CD4-positive, alpha-beta T cell treated with Interleukin-12 subunit alpha and Interleukin-12 subunit beta, for 1 hour (primary cell): ENCODE data around the gene PPP2R2C.

Experiments used
- DNase-seq: peaks from one replicate; pipeline ENCODE4 v3.0.0-alpha.2; 2020

Gene PPP2R2C

DNA sequence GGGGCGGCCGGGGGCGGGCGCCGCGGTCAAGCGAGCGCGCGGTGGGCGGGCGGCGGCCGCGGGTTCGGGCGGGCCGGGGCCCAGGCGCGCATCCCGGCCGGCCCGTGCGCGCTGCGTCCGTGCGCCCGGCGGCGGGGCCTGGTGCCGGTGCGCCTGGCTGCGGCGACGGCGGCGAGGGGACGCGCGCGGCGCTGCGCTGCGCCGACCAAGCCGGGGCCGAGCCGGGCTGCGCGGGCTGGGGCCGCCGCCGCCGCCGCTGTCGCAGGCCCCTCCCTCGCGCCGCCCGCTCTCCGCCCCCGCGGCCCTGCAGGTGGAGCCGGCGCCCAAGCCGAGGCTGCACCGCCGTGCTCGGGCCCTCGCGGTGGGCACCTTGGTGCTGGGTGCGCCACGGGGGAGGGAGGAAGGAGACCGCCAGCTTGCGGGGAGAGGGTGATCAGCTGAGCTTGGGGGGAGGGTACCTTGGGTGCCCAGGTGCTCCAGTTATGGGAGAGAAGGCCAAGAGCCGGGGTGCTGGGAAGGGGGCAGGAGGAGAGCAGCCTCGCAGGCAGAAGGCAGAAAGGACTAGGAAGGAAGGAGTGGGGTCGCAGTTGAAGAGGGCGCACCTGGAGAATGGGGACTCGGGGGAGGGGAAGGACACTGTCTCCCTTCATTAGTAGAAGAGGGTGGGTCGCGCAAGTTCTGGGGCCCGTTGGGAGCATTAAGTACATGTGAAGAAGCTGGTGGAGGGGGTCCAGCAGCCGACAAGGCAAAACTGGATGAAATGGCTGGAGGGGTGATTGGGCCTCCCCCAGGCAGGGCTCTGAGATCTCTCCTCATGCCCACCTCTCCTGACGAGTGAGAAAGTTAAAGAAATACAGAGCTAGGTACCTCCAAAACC is at the start of gene PPP2R2C:
PPP2R2C (minus strand) TSS at position 228 of the 877 bp plus-strand sequence. CDS start 385 bp downstream, outside the sequence.
- no peak for DNase-seq

DNA sequence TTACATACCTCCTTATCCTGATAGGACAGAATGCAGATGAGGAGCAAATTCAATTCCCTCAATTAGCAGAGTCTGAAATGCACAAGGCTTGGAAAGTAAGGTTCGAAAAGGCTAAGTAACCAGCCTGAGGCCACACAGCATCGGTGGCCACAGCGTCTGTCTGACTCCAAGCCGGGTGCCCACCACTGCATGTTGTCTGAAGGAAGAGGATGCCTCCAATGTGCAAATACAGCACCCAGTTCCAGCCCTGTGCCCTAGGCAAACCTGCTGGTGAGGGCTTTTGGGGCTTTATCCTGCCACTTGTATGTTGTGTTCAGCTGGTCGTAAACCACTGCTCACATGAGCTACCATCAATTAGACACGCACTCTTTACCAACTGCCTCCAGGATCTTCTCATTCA is 48.6 kb upstream of the PPP2R2C start:
- DNase-seq: no peak

DNA sequence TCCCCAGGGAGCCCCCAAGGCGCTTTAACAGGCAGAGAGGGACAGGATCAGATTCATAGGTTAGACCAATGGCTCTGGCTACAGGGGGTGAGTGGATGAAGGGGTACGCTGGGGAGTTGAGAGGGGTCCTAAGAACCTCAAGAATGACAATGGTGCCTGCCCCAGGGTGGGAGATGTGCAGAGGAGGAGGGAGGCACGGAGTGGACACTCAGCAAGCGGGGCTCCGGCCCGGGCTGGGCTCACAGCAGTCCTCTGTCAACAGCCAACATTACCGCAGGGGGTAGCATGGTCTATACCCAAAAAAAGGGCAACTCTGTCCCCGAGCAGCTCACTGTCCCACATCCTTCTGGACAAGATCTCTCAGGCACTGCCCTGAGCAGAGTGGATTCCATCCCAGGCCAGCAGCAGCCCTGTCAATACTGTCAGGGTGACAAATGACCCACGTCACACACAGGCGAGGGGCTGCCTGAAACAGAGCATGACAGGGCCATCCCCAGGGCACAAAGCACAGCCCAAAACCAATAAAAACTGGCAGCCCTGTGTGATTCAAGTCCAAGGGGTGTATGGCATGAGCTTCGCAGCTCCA is 47.7 kb upstream of the PPP2R2C start:
- DNase-seq: no peak

DNA sequence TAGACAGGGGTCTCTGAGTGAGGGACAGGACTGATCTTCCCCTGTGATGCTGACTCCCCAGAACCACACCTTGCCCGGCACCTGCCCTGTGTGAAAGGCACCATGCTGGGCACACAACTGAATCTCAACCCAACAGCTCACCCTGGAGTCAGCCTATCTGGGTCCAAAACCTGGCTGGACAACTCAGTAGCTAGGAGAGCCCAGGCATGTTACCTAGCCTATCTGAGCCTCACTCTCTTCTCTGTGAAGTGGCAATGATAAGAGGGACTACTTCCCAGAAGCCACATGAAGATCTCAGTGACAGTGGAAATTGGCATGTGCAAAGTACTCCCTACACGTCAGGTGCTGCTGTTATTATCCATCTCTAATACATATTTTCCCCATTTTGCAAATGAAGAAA is 44.8 kb upstream of the PPP2R2C start:
- no peak for DNase-seq

DNA sequence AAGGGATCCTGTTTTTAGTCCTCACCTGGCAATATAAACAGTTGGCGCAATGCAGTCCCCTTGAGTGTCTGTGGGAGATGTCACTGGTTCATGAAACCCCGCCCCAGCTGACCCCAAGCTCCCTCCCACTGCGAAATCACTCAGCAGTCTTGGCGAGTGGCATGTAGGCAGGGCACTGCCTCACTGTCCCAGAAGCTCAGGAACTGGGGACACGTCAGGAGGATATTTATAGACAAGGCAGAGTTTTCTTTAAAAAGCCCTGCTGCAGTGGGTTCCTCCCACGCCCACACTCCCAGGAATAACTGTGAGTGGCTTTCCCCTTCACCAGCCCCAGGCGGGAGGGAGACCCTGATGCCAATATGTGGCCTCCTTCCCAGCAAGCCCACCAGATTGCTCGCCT is 44.3 kb upstream of the PPP2R2C start:
- no peak for DNase-seq

DNA sequence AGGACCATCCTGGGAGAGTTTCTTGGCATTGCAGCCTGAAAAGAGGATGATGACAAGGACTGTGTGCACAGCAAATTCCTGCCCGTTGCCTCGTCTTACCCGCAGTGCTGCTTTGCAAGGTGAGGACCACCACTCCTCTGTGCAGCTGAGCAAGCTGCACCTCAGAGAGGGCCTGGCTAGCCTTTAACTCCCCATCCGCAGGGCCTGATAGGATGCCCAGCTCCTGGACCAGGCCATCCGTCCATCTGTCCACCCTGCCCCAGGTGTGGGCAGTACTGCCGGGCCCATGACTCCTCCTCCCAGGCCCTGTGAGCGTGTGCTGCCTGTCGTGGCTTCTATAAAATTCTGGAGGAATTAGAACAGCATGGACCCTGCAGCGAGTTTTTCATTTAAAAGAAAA is 43.9 kb upstream of the PPP2R2C start:
- no peak for DNase-seq

DNA sequence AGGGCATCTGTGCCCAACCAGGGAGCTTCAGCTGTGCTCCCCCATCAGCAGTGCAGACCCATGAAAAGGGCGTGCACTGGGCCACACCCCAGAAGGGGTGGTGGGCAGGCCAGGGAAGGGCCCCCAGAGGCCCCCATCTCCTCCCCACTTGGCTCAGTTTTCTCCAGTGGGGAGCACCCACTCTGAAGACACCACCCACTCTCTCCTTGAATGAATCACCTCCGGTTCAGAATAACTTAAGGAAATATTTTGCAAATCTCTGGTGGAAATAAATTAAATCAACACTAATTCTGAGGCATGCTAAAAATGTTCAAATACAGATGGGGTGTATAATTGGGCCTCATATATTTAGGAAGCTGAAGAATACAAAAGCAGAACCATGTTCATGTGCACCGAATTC is 41.3 kb upstream of the PPP2R2C start:
- no peak for DNase-seq

DNA sequence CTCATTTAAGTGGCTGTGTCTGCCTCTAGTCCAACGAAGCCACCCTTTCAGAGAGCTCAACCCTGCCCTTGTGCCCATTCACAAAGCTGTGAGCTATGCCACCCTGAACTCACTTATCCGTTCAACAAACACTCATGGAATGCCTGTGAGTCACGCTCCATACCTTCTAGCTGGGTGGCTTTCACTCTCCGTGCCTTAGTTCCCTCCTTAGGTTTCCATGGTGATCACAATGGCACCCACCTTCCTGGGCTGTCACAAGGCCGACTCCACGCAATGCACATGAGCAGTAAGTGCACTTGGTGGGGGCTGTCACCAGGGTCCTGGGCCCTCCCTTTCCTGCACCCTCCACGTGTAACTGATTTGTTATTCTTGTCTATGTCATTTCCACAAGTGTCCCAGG is 37.2 kb upstream of the PPP2R2C start:
- DNase-seq: no peak

DNA sequence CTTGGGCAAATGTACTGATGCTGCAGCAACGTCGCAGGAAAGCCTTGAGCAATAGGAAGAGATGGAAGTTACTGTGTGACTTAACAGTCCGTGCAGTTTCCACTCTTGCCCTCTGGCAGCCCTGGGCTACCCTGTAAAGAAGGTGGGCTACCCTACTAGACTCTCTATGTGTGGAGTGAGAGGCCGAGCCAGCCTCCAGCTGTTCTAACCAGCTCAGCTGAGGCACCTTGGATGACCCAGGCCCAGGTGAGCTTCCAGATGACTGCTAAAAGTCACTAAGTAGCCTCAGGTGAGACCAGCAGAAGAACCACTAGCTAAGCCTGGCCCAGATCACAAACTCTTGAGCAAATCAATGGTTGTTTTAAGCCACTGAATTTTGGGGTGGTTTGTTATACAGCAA is 34.9 kb upstream of the PPP2R2C start:
- DNase-seq: no peak

DNA sequence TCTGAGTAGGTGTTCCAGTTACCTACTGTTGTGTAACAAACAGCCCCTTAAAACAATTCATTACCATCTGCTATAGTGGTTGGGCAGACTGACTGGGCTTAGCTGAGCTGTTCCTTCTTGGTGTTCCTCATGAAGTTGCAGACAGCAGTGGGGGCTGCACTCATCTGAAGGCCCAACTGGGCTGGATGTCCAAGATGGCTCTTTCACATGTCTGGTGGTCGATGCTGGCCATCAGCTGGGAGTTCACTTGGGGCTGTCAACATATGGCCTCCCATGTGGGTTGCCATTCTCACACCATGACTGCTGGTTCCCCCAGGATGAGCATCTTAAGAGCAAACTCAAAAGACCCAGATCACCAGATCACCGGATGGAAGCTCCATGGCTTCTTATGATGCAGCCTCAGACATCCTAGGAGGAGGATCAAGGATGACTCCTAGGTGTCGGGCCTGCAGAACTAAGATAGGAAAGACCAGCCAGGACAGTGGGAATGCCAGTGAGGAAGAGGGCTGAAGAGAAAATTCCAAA is 34.3 kb upstream of the PPP2R2C start:
- no peak for DNase-seq

DNA sequence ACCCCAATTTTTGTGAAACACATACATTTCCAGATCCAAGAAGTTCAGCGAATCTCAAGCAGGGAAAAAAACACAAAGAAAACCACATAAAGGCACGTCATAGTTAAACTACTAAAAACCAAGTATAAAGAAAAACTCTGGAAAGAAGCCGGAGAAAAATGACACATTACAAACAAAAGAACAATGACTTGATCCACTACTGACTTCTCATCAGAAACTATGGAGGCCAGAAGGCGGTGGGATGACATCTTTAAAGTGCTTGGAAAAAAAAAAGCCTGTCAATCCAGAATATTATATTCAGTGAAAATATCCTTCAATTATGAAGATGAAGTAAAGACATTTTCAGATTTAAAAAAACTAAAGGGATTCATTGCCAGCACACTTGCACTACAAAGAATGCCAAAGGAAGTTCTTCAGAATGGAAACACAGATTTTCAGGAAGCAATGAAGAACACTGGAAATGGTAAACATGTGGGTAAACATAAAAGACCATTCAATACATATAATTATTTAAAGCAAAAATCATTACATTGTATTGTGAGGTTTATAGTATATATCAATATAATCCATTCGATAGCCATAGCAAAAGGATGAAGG is 32.6 kb upstream of the PPP2R2C start:
- DNase-seq: no peak

DNA sequence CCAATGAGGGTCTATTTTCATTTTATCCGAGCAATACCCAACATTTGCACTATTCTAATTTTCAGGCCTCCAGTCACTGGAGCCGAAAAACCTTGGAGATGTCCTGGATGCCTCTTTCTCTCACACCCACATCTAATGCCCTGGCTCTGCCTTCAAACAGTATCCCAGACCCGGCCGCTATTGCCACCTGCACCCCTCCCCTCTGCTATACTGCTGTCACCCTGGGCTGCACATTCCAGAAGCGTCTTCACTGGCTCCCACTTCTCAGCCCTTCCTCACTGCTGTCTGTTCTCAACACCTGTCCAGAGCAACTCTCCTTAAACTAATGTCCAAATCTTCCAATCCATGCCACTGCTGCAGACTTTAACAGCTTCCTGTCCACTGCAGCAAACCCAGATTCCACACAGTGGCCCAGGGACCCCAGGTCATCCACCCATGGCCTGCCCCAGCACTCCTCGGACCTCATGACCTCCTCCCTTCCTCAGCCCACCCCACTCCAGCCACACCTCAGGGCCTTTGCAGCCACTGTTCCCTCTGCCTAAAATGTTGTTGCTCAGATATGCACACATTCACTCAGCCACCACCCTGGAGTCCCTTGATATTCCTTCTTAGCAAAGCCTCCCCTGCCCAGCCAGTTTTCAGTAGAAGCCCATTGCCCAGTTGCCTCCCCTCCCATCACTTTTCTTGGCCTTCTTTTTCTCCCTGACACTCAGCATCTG is 30.5 kb upstream of the PPP2R2C start:
- DNase-seq: no peak

DNA sequence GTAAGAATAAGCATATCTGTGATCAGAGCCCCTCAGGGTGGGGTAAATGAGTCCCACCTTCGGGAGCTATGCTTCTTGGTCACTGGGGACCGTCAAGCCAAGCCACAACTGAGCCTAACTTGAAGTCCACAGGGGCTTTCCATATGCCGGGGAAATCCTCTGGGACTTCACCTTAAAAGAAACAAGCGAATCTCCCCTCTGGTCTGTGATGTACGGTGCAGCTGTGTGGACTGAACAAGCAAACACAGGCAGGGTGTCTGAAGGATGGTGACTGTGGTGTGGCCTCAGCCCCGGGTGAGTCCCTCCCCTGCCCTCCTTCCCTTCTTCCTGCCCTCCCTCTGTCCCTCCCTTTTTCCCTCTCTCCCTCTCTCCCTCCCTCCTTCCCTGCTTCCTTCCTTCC is 29.7 kb upstream of the PPP2R2C start:
- DNase-seq: no peak

DNA sequence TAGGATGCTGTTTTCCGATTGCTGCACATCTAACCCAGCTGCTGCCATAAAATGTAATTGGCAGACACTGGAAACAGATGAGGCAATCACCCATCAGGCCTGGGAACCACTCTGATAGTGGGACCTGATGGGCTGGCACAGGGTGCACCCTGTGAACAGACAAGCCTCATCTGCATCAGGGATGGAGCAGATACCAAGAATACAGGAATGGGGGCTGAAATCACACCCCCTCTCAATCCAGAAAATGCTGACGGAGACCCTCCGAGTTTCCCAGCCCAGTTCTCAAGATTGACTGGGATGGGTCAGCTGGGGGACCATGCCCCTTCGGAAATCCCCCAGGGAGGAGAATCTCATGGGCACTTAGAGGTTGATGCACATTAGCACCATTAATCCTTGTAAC is 28.8 kb upstream of the PPP2R2C start:
- no peak for DNase-seq

DNA sequence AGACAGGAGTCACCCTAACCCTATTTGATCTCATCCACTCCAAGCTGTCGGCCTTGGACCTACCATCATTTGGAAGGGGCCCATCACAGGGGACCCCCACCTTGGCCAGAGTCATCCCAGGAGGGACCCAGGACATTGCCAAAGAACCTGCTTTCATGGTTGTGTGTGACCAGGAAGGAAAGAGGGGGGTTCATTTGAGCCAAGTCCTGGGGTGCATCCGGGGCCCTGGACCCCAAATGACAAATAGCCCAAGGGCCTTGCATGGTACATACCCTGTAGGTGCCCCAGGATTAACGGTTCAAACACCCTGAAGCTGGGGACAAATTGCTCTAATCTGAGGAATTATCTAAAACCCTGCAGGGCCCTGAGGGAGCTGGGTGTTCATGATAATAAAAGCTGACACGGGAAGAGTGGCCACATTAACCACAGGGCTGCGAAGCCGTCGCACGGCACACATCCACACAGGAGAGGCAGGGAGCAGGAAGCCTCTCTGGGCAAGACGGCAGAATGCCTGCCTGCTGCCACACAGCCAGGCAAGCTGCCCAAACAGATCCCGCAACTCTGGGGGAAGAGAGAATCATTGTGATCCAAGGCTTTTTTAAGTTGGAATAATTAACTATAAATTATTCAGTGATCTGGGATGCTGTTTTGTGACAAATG is 28.2 kb upstream of the PPP2R2C start:
- DNase-seq: no peak

DNA sequence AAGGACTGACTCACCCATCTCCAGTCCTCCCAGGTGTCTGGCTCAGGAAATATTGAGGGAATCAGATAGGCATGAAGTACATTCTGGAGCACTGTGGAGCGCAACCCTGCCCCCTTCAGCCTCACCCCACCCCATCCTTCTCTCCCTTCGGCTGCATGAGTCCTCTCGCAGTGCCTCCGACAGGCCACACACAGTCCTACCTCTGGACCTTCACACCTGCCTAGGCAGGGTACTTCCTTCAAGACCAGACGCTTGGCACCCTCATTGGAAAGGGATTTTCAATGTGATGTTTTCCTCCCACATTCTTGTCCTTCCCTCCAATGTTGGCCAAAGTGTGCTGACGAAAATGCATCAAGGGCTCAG is 26.8 kb upstream of the PPP2R2C start:
- DNase-seq: no peak

DNA sequence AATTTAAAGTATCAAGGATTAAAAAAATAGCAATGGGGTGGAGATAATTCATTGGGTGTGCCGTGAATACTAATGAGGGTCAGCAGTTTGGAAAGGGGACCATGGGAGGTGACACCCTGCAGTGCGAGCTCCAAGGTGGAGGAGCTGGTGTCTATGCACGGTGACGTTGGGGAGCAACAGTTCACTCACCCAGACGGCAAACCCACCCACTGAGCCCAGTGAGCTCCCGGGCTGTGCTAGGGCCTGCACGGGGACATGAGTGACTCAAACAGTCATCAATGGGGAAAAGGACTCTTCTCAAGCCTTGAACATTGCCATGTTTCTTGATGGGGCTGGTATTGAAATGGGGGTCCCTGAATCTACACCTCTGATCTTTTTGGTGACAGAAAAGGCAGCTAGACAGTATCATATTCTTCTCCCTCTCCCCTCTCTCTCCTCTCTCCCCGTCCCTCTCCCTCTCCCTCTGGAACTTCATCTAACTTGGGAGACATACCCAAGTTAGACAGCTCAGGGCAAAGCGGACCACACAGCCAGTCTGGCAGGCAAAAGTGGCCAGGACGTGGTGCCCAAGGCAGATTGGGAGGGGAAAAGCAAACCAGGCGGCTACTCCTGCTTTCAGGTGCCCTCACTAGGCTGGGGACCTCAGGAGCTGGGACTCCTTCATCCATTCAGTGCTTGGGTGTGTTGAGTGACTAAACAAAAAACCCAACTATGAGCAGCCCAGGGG is 26.3 kb upstream of the PPP2R2C start:
- no peak for DNase-seq

DNA sequence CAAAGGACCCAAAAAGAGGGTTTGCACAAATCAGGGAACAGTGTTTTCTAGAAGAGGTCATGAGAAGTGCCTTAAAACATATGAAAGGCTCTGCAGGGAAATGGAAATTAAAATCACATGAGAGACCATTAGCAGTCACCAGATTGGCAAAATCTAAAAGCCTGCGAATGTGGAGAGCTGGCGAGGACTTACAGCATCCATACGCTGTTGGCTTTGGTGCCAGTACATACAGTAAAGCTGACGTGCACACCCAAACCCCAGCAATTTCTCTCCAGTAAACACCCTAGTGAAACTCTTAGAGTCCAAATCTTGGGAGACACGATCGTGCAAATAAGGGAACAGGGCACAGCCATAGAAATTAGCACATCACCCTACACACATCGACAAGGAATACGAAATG is 25.4 kb upstream of the PPP2R2C start:
- no peak for DNase-seq

DNA sequence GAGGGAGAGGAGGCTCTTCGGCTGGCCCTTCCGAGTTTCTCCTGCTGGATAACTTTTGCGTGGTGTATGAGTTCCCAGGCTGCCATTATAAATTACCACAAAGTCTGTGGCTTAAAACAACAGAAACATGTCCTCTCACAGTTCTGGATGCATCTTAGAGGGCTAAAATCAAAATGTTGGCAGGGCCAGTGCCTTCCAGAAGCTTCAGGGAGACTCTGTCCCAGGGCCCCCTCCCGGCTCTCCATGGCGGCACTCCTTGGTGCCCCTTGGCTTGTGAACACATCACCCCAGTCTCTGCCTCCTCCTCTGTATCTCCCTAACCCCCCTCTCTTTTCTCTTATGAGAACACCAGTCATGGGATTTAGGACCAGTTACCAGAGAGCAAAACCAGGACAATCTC is 23.3 kb upstream of the PPP2R2C start:
- no peak for DNase-seq

DNA sequence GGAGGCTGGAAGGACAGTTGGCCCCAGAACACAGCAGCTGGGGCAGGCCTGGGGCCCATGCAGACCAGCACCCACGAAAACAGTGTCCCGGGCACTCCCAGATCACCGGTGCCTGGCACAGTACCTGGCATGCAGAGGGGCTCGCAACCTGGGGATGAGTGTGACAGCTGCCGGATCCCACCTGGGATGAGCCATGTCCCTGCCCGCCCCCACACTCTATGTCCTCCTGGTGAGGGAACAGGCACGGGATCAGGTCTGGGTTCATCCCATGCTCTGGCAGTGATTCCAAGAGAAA is 22.8 kb upstream of the PPP2R2C start:
- no peak for DNase-seq

DNA sequence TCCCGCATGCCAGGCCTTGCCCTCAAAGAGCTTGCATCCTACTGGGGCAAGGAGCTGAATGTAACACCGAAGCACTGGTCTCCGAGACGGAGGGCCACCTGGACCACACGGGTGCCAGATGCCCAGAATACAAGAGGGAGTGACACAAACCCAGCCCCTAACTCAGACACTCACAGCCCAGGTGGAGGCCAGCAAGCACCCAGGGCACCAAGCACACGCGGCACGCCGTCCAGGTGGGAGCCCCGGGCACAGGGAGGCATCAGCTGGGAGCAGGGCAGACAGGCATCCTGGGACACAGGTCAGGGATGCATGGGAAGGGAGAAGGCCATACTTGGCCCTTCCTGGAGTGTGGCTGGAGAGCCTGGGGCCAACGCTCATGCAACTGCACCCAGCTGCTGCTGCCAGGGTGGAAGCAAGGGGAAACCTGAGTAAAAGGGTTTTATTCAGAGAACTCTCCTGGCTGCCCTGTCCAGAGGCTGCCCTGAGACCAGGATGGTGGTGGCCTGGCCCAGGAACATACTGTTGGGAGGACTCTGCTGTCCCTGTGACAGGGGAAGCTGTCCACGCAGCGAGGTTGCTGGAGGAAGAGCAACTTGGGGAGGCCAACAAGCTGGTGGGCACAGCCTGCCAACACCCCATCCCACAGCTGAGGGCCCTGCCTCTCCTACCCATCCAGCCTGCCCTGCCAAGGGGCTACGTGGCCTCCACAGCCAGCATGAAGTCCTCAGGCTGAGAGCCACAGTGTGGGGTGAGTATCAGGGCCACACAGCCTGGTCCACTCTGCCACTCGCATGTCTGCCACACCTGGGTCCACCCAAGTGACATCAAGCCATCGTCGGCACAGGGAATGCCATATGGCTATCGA is 22.2 kb upstream of the PPP2R2C start:
- DNase-seq: no peak
